Measurements from ENCODE around the gene PAPOLA.
A peak's percentile ranks its signal among the peaks of the same experiment; 100 is the strongest.

PAPOLA gene

GRCh38 chr14:96589577-96589976, 87.4 kb downstream of the PAPOLA start:
- Histone ChIP-seq H2BK15ac (ENCODE audit: low read depth, poor library complexity, severe bottlenecking) (no peak overlapping the region), H3K27ac (ENCODE audit: low read length, poor library complexity, severe bottlenecking) (no peak overlapping the region), H2AFZ (ENCODE audit: low read depth, low read length) (no peak overlapping the region), H3K4me1 (ENCODE audit: control insufficient read depth, insufficient read depth, low read depth, low read length) (no peaks in the 10 kb centered on the region), H3K14ac (ENCODE audit: low read length in 2 of 2) (no peak overlapping the region), H4K8ac (ENCODE audit: low read length) (no peak overlapping the region), H2BK120ac (ENCODE audit: low read depth, low read length) (no peak overlapping the region), H4K91ac (ENCODE audit: low read length) (no peak overlapping the region), H3K27me3 (ENCODE audit: control insufficient read depth in 1 of 2, insufficient read depth in 1 of 2, low read length in 2 of 2) (peaks cover 13 to 68% of the 10 kb centered on the region in 2 experiments), H2AK5ac (ENCODE audit: low read length, severe bottlenecking) (no peak overlapping the region), H3K36me3 (ENCODE audit: control insufficient read depth in 1 of 2, insufficient read depth in 2 of 2, low read depth in 1 of 2, low read length in 2 of 2) (no peaks in the 10 kb centered on the region), H3K23ac (ENCODE audit: low read length in 2 of 2) (no peak overlapping the region), H3K9ac (ENCODE audit: low read length) (no peak overlapping the region), H3K4me3 (ENCODE audit: insufficient read depth in 1 of 2, low read depth in 1 of 2, low read length in 2 of 2) (no peak overlapping the region), H3K79me1 (replicated peaks; ENCODE audit: low read length, poor library complexity, severe bottlenecking) (no peaks in the 10 kb centered on the region), H3K4ac (ENCODE audit: low read depth in 1 of 2, low read length in 2 of 2) (no peak overlapping the region), H3K9me3 (ENCODE audit: control insufficient read depth, low read length) (no peaks in the 10 kb centered on the region), H3K18ac (ENCODE audit: low read depth in 1 of 2, low read length in 2 of 2) (no peak overlapping the region), H2BK5ac (ENCODE audit: low read depth, low read length, poor library complexity, severe bottlenecking) (no peak overlapping the region), H3K4me2 (ENCODE audit: low read length, poor library complexity, severe bottlenecking) (no peak overlapping the region), H2BK12ac (ENCODE audit: low read length in 2 of 2) (no peak overlapping the region)
- no peak for DNase-seq
- WGBS = 92% methylated on average over 3 of the region's 3 CpGs

GRCh38 chr14:96590190-96590864, 88.1 kb downstream of the PAPOLA start:
- Histone ChIP-seq H3K18ac (ENCODE audit: low read depth in 1 of 2, low read length in 2 of 2) (no peak overlapping the region), H4K91ac (ENCODE audit: low read length) (no peak overlapping the region), H3K23ac (ENCODE audit: low read length in 2 of 2) (no peak overlapping the region), H2AK5ac (ENCODE audit: low read length, severe bottlenecking) (no peak overlapping the region), H3K9ac (ENCODE audit: low read length) (no peak overlapping the region), H4K8ac (ENCODE audit: low read length) (no peak overlapping the region), H3K9me3 (ENCODE audit: control insufficient read depth, low read length) (no peaks in the 10 kb centered on the region), H3K79me1 (replicated peaks; ENCODE audit: low read length, poor library complexity, severe bottlenecking) (no peaks in the 10 kb centered on the region), H2BK15ac (ENCODE audit: low read depth, poor library complexity, severe bottlenecking) (no peak overlapping the region), H2BK12ac (ENCODE audit: low read length in 2 of 2) (no peak overlapping the region), H3K4me2 (ENCODE audit: low read length, poor library complexity, severe bottlenecking) (no peak overlapping the region), H2BK120ac (ENCODE audit: low read depth, low read length) (no peak overlapping the region), H2AFZ (ENCODE audit: low read depth, low read length) (no peak overlapping the region), H3K4me1 (ENCODE audit: control insufficient read depth, insufficient read depth, low read depth, low read length) (no peaks in the 10 kb centered on the region), H3K14ac (ENCODE audit: low read length in 2 of 2) (no peak overlapping the region), H3K4ac (ENCODE audit: low read depth in 1 of 2, low read length in 2 of 2) (no peak overlapping the region), H2BK5ac (ENCODE audit: low read depth, low read length, poor library complexity, severe bottlenecking) (no peak overlapping the region), H3K36me3 (ENCODE audit: control insufficient read depth in 1 of 2, insufficient read depth in 2 of 2, low read depth in 1 of 2, low read length in 2 of 2) (no peaks in the 10 kb centered on the region), H3K27ac (ENCODE audit: low read length, poor library complexity, severe bottlenecking) (no peak overlapping the region), H3K27me3 (ENCODE audit: control insufficient read depth in 1 of 2, insufficient read depth in 1 of 2, low read length in 2 of 2) (peaks cover 6 to 66% of the 10 kb centered on the region in 2 experiments), H3K4me3 (ENCODE audit: insufficient read depth in 1 of 2, low read depth in 1 of 2, low read length in 2 of 2) (no peak overlapping the region)
- DNase-seq = no peak
- WGBS = 68% methylated on average over 9 of the region's 9 CpGs

GRCh38 chr14:96592591-96593386, 90.6 kb downstream of the PAPOLA start:
- H3K36me3 ChIP-seq (ENCODE audit: control insufficient read depth in 1 of 2, insufficient read depth in 2 of 2, low read depth in 1 of 2, low read length in 2 of 2) = no peaks in the 10 kb centered on the region
- no peaks in the 10 kb centered on the region for H3K4me1 ChIP-seq (ENCODE audit: control insufficient read depth, insufficient read depth, low read depth, low read length)
- H2AK5ac ChIP-seq (ENCODE audit: low read length, severe bottlenecking) = no peak overlapping the region
- no peaks in the 10 kb centered on the region for H3K79me1 ChIP-seq (replicated peaks; ENCODE audit: low read length, poor library complexity, severe bottlenecking)
- H2BK12ac ChIP-seq (ENCODE audit: low read length in 2 of 2) = no peak overlapping the region
- no peak overlapping the region for H2BK15ac ChIP-seq (ENCODE audit: low read depth, poor library complexity, severe bottlenecking)
- H3K4me2 ChIP-seq (ENCODE audit: low read length, poor library complexity, severe bottlenecking) = no peak overlapping the region
- H2BK5ac ChIP-seq (ENCODE audit: low read depth, low read length, poor library complexity, severe bottlenecking) = no peak overlapping the region
- no peak for DNase-seq
- H3K27ac ChIP-seq (ENCODE audit: low read length, poor library complexity, severe bottlenecking) = no peak overlapping the region
- H3K23ac ChIP-seq (ENCODE audit: low read length in 2 of 2) = no peak overlapping the region
- no peak overlapping the region for H3K4ac ChIP-seq (ENCODE audit: low read depth in 1 of 2, low read length in 2 of 2)
- H3K9ac ChIP-seq (ENCODE audit: low read length) = peak overlapping the region; percentile 60
- H4K8ac ChIP-seq (ENCODE audit: low read length) = no peak overlapping the region
- H3K18ac ChIP-seq (ENCODE audit: low read depth in 1 of 2, low read length in 2 of 2) = no peak overlapping the region
- no peak overlapping the region for H3K14ac ChIP-seq (ENCODE audit: low read length in 2 of 2)
- H3K9me3 ChIP-seq (ENCODE audit: control insufficient read depth, low read length) = no peaks in the 10 kb centered on the region
- H3K27me3 ChIP-seq (ENCODE audit: control insufficient read depth in 1 of 2, insufficient read depth in 1 of 2, low read length in 2 of 2) = peaks cover 0 to 53% of the 10 kb centered on the region in 2 experiments
- H4K91ac ChIP-seq (ENCODE audit: low read length) = no peak overlapping the region
- 94% methylated on average over 54 of the region's 54 CpGs for WGBS
- H2AFZ ChIP-seq (ENCODE audit: low read depth, low read length) = no peak overlapping the region
- H2BK120ac ChIP-seq (ENCODE audit: low read depth, low read length) = no peak overlapping the region
- peak overlapping the region in 1 of 2 experiments; percentile 76 for H3K4me3 ChIP-seq (ENCODE audit: insufficient read depth in 1 of 2, low read depth in 1 of 2, low read length in 2 of 2)

- no peak overlapping the region for H2BK5ac ChIP-seq (ENCODE audit: low read depth, low read length, poor library complexity, severe bottlenecking)
- H3K14ac ChIP-seq (ENCODE audit: low read length in 2 of 2) = no peak overlapping the region
- 76% methylated on average over 4 of the region's 6 CpGs for WGBS
- no peaks in the 10 kb centered on the region for H3K36me3 ChIP-seq (ENCODE audit: control insufficient read depth in 1 of 2, insufficient read depth in 2 of 2, low read depth in 1 of 2, low read length in 2 of 2)
- H3K18ac ChIP-seq (ENCODE audit: low read depth in 1 of 2, low read length in 2 of 2) = no peak overlapping the region
- H4K91ac ChIP-seq (ENCODE audit: low read length) = no peak overlapping the region
- H3K23ac ChIP-seq (ENCODE audit: low read length in 2 of 2) = no peak overlapping the region
- H2BK12ac ChIP-seq (ENCODE audit: low read length in 2 of 2) = no peak overlapping the region
- H3K9me3 ChIP-seq (ENCODE audit: control insufficient read depth, low read length) = no peaks in the 10 kb centered on the region
- H3K4ac ChIP-seq (ENCODE audit: low read depth in 1 of 2, low read length in 2 of 2) = no peak overlapping the region
- no peak overlapping the region for H2BK15ac ChIP-seq (ENCODE audit: low read depth, poor library complexity, severe bottlenecking)
- H3K27me3 ChIP-seq (ENCODE audit: control insufficient read depth in 1 of 2, insufficient read depth in 1 of 2, low read length in 2 of 2) = peaks cover 0 to 52% of the 10 kb centered on the region in 2 experiments
- DNase-seq = no peak
- H3K4me1 ChIP-seq (ENCODE audit: control insufficient read depth, insufficient read depth, low read depth, low read length) = no peaks in the 10 kb centered on the region
- no peak overlapping the region for H3K27ac ChIP-seq (ENCODE audit: low read length, poor library complexity, severe bottlenecking)
- no peaks in the 10 kb centered on the region for H3K79me1 ChIP-seq (replicated peaks; ENCODE audit: low read length, poor library complexity, severe bottlenecking)
- no peak overlapping the region for H2AK5ac ChIP-seq (ENCODE audit: low read length, severe bottlenecking)
- H3K4me2 ChIP-seq (ENCODE audit: low read length, poor library complexity, severe bottlenecking) = no peak overlapping the region
- H4K8ac ChIP-seq (ENCODE audit: low read length) = no peak overlapping the region
- no peak overlapping the region for H2AFZ ChIP-seq (ENCODE audit: low read depth, low read length)
- H3K4me3 ChIP-seq (ENCODE audit: insufficient read depth in 1 of 2, low read depth in 1 of 2, low read length in 2 of 2) = no peak overlapping the region
- no peak overlapping the region for H3K9ac ChIP-seq (ENCODE audit: low read length)
- H2BK120ac ChIP-seq (ENCODE audit: low read depth, low read length) = no peak overlapping the region
Measured at GRCh38 chr14:96594961-96595360, 92.8 kb downstream of the PAPOLA start.
